Brain pericyte (primary cell): ENCODE measurements around the gene AFAP1L1.

Experiments
- DNase-seq: peaks from one replicate; pipeline ENCODE4 v3.0.0-alpha.2; 2012; ENCODE audit warnings: low read depth, low spot score

The AFAP1L1 gene

DNA sequence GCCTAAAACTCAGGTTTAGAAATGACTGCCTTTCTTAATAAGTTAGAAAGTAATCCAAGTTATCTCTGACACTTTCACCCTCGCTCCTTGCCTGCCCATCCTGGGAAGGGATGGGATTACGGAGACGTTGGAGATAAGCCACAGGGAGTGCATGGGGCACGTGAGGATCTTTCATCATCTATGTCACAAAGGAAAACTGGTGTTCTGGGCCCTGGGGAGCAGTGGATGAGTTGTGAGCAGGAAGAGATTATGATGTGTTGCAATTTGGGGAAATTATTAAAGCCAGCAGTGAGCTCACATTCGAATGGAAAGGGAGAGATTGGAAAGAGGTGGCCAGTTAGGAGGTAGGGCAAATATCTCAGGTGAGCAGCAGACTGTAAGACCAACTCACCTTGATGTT is 12.8 kb downstream of the AFAP1L1 start:
- no peak for DNase-seq

- DNase-seq: no peak
Observed at GRCh38 chr5:149285153-149285552, 13.5 kb downstream of the AFAP1L1 start.

GRCh38 chr5:149288436-149288835 is 16.8 kb downstream of the AFAP1L1 start:
- DNase-seq: no peak

DNA sequence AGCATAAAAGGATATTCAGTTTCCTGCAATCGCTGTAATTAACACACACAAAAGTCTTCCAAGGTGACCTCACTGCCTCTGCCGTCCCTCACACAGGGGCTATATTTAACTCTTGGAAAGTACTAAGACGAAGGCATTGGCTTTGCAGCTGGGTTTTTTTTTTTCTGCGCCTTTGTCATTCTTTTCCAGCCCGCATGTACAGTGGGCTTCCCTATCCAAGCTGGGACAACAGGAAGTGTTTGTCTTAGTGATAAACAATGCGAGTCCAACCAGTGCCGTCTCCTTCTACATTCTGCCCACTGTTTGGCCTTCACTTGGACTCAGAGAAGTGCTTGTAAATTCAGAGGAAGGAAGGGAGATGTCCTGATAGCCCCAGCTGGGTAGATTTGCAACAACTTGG is 17.6 kb downstream of the AFAP1L1 start:
- DNase-seq: no peak

GRCh38 chr5:149294872-149295829 is 23.5 kb downstream of the AFAP1L1 start:
- no peak for DNase-seq

- DNase-seq: no peak
Observed at GRCh38 chr5:149297340-149298025, 25.8 kb downstream of the AFAP1L1 start.

- DNase-seq: no peak
Observed at GRCh38 chr5:149298163-149298562, 26.5 kb downstream of the AFAP1L1 start.

DNA sequence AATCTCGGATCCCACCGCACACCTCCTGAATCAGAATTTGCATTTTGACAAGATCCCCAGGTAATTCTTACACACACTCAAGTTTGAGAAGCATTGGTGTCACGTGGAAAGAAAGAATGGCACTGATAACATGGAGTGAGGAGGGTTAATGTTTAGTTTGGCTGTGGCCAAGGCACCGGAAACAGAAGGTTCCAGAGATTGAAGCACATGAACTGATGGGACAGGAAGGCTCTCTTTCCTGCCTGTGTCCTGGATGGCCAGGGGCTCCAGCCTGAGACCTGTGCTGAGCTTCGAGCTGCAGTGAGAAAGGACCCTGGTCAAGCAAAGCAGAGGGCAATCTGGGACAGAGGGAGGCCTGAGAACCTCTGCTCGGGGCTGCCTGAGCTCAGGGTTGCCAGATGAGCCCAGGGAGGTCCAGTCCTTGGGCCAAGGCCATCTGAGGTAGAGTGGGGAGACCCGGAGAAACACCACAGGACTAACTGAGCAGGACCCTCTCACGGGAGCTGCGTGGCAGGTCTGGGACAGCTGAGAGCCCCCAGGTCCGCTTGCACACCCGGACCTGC is 27.3 kb downstream of the AFAP1L1 start:
- DNase-seq: no peak

- no peak for DNase-seq
Observed at GRCh38 chr5:149299451-149300054, 27.9 kb downstream of the AFAP1L1 start.

- DNase-seq: no peak
Observed at GRCh38 chr5:149300441-149300840, 28.8 kb downstream of the AFAP1L1 start.

- no peak for DNase-seq
Observed at GRCh38 chr5:149301049-149301743, 29.5 kb downstream of the AFAP1L1 start.

DNA sequence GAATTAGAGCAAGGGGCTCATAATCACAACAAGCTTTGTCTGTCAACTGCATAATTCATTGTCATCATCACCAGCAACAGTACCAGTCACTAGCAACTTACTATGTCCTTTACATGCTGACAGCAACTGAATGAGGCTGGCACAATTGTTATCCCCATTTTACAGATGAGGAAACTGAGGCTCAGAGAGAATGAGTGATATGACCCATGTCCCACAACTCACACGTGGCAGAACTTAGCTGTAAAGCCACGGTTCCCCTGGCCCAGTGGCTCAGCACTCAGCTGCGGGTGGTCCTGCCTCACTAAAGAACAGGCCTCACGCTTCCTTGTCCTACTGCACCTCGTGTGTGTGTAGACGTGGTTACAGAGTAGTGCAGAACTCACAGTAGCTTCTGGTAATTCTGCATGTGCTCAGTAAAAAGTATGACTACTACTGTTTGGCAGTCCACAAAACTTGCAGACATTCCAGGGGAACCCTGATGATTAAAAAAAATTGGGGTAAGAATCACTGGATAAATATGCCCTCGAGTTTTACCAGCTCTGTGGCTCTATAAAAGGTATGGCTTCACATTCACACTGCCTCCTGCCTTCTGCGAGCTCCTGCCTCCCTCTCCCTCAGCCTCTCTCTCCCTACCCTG is 30.2 kb downstream of the AFAP1L1 start:
- DNase-seq: no peak

DNA sequence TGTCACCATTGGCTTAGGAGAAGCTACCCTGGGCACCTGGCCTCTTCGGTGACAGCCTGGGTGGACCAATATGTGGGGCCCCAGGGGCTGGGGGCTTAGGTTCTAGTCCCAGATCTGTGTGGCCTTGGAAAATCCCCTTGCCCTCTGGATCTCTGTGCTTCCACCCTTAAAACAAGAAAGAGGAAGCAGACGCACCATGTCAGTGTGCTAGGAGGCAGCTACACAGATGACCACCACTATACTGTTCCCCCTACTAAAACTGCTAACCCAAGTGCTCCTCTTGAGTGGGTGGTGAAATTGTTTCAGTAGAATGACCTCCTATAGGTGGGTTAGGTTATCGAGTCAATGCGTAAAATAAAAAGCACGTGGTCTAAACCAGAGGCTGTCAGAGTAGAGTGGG is 31.0 kb downstream of the AFAP1L1 start:
- DNase-seq: no peak

- no peak for DNase-seq
Observed at GRCh38 chr5:149303210-149303609, 31.6 kb downstream of the AFAP1L1 start.

GRCh38 chr5:149304195-149305078 is 32.8 kb downstream of the AFAP1L1 start:
- no peak for DNase-seq

GRCh38 chr5:149309354-149309753 is 37.7 kb downstream of the AFAP1L1 start:
- no peak for DNase-seq

- no peak for DNase-seq
Observed at GRCh38 chr5:149310488-149310887, 38.8 kb downstream of the AFAP1L1 start.

- no peak for DNase-seq
Observed at GRCh38 chr5:149310947-149311658, 39.4 kb downstream of the AFAP1L1 start.

DNA sequence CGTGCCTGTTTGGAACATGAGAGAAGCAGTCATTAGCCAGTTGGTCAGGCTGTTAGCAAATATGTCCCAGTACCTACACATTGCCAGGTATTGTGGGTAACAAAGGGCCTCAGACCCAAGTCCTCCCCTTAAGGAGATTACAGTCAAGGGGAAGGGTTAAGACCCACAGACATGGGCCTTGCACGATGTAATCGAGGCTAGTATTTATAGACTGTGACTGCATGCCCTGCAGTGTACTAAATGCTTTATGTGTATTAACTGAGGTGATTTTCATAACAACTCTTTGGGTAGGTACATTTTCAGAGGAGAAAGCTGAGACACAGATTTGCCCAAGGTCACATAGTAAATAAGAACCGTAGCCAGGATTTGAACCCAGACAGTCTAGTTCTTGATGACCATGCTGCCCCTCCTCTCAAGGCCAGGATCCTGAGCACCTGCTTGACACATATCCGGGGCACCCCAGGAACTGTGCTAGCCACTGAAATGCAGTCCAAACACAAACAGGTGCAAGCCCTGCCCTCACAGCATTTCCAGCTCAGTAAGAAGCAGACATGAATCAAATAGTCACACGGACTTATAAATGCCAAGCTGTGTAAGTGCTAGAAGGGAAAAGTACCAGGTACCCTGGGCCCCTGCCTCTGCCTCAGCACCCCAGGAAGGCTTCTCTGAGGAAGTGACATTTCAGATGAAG is 41.6 kb downstream of the AFAP1L1 start:
- DNase-seq: no peak
